Osteocyte (in vitro differentiated cells): ENCODE results near the gene STIL. TPM values are rescaled to one million over a fixed set of nuclear protein-coding genes. Genes with fewer than 3 reads are reported as not detected.
"Not testable (repeated sequence)": the region's sequence is repeated elsewhere in the genome, so short reads cannot be mapped to it uniquely, and the experiment has no call there.

Experiments
- DNase-seq: peaks from one replicate; pipeline ENCODE4 v3.0.0; 2021; ENCODE audit warnings: mixed read lengths; ENCODE audit not compliant: unreplicated experiment; ENCODE audit errors: extremely low spot score
- H3K27ac Mint-ChIP-seq: one replicate; pipeline ENCODE4 v1.8.0; 2021; ENCODE audit warnings: mild to moderate bottlenecking, mixed read lengths; ENCODE audit not compliant: unreplicated experiment
- H3K27me3 Mint-ChIP-seq: one replicate; pipeline ENCODE4 v1.8.0; 2021; ENCODE audit warnings: mixed read lengths; ENCODE audit not compliant: unreplicated experiment
- H3K36me3 Mint-ChIP-seq: one replicate; pipeline ENCODE4 v1.8.0; 2021; ENCODE audit warnings: mixed read lengths; ENCODE audit not compliant: unreplicated experiment
- H3K4me1 Mint-ChIP-seq: one replicate; pipeline ENCODE4 v1.8.0; 2021; ENCODE audit warnings: mixed read lengths; ENCODE audit not compliant: unreplicated experiment
- H3K4me3 Mint-ChIP-seq: one replicate; pipeline ENCODE4 v1.8.0; 2021; ENCODE audit warnings: mild to moderate bottlenecking, moderate library complexity, mixed read lengths; ENCODE audit not compliant: unreplicated experiment
- H3K9me3 Mint-ChIP-seq: one replicate; pipeline ENCODE4 v1.8.0; 2021; ENCODE audit warnings: mixed read lengths; ENCODE audit not compliant: unreplicated experiment
- CTCF ChIP-seq: fragments of 200-600 bp; sonication (generic); IDR thresholded peaks from 2 replicates; pipeline ENCODE4 v1.5.0; 2021; ENCODE audit warnings: antibody characterized with exemption, mild to moderate bottlenecking, moderate library complexity
- total RNA-seq: library from RNA; stranded (reverse); gene quantifications from 2 replicates; pipeline ENCODE4 v1.2.1, GENCODE V29; 2021

Gene STIL
- total RNA-seq, 1 donor from 2014 or later, result 5.6 TPM

GRCh38 chr1:47209091-47209490, 104.9 kb downstream of the STIL start:
- no peak for TF ChIP-seq CTCF
- peaks cover 30% of the 10 kb centered on the region for H3K27me3 Mint-ChIP-seq
- H3K36me3 Mint-ChIP-seq, result no peaks in the 10 kb centered on the region
- H3K27ac Mint-ChIP-seq, result no peak overlapping the region
- no peaks in the 10 kb centered on the region for H3K4me1 Mint-ChIP-seq
- H3K4me3 Mint-ChIP-seq, result no peak overlapping the region
- DNase-seq, result no peak
- H3K9me3 Mint-ChIP-seq, result no peaks in the 10 kb centered on the region

DNA sequence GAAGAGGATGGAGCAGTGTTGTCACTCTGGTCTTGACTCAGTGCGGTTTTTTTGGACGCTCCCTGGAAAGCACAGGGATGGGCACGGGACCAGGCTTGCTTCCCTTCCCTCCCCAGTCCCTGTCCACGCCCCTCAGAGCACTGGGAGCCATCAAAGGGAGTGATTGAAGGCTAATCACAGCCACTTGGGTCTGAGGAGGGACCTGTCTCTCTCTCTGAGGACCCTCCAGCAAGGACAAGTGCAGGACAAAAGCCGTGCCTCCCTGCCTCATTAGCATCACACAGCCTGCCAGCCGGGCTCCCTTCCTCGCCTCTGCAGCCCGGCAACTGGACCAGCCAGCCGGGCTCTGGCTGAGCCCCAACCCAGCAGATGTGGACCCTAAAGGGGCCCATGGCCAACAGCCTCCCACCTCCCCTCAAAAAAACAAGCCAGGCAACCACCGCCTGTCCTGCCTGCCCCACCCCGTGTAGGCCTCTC, 105.5 kb downstream of the STIL start:
- Mint-ChIP-seq H3K36me3 (peaks cover 2% of the 10 kb centered on the region), H3K27me3 (peaks cover 37% of the 10 kb centered on the region), H3K9me3 (peaks cover 5% of the 10 kb centered on the region), H3K27ac (no peak overlapping the region), H3K4me3 (no peak overlapping the region), H3K4me1 (no peaks in the 10 kb centered on the region)
- no peak for DNase-seq
- no peak for TF ChIP-seq CTCF

DNA sequence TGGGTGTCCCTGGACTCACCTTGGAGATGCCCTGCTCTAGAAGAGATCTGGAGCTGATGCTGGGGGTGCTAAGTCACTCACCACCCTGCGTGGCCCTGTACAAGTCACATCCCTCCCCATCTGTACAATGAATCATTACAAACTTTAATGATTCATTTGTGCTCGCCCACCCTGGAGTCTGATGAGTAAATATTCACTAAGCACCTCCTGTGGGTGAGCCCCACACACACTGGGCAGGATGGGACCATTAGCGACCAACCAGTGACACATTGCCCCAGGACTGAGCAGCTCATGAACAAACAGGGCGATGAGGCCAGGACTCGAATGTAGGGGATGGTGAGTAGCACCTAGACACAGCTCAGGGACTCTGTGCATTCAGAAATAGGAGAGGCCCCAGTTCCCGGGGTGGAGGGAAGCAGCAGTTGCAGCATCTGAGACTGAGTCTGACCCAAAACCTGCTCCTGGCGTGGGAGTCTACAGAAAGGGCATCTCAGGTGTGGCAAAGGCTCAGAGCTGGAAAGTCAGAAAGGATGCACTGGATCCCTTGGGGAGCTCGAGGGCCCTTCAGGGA, 106.1 kb downstream of the STIL start:
- no peaks in the 10 kb centered on the region for H3K4me1 Mint-ChIP-seq
- no peak for DNase-seq
- peaks cover 10% of the 10 kb centered on the region for H3K9me3 Mint-ChIP-seq
- no peak overlapping the region for H3K27ac Mint-ChIP-seq
- H3K27me3 Mint-ChIP-seq, result peaks cover 42% of the 10 kb centered on the region
- H3K4me3 Mint-ChIP-seq, result no peak overlapping the region
- peaks cover 2% of the 10 kb centered on the region for H3K36me3 Mint-ChIP-seq
- TF ChIP-seq CTCF, result no peak

DNA sequence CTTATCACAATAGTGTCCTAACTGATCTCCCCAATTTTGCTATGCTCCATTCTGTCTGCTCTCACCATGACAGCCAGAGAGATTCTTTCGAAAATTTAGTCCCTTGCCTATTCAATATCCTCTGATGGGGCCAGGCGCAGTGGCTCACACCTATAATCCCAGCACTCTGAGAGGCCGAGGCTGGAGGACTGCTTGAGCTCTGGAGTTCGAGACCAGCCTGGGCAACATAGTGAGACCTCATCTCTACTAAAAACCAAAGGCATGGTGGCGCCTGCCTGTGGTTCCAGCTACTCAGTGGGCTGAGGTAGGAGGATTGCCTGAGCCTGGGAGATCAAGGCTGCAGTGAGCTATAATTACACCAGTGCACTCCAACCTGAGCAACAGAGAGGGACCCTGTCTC, 108.0 kb downstream of the STIL start:
- Mint-ChIP-seq H3K9me3 (peaks cover 10% of the 10 kb centered on the region), H3K4me1 (no peaks in the 10 kb centered on the region), H3K4me3 (no peak overlapping the region), H3K27me3 (peaks cover 50% of the 10 kb centered on the region), H3K36me3 (peaks cover 2% of the 10 kb centered on the region), H3K27ac (no peak overlapping the region)
- DNase-seq, result no peak
- no peak for TF ChIP-seq CTCF

- not testable (repeated sequence) for DNase-seq, H3K4me1 Mint-ChIP-seq, H3K9me3 Mint-ChIP-seq, H3K27ac Mint-ChIP-seq, H3K36me3 Mint-ChIP-seq, H3K4me3 Mint-ChIP-seq
- H3K27me3 Mint-ChIP-seq, result peaks cover 50% of the 10 kb centered on the region
Measured at GRCh38 chr1:47203504-47203903, 110.4 kb downstream of the STIL start.

GRCh38 chr1:47201179-47201578, 112.8 kb downstream of the STIL start:
- Mint-ChIP-seq H3K4me1 (no peaks in the 10 kb centered on the region), H3K9me3 (peaks cover 10% of the 10 kb centered on the region), H3K27ac (no peak overlapping the region), H3K27me3 (peaks cover 51% of the 10 kb centered on the region), H3K36me3 (peaks cover 2% of the 10 kb centered on the region), H3K4me3 (no peak overlapping the region)
- no peak for DNase-seq
- no peak for TF ChIP-seq CTCF
